ENCODE measurements around the gene RDH16. TPM values are rescaled to one million over a fixed set of nuclear protein-coding genes. Genes with fewer than 3 reads are reported as not detected.
"Not testable (repeated sequence)": the region's sequence is repeated elsewhere in the genome, so short reads cannot be mapped to it uniquely, and the experiment has no call there.

RDH16 gene
- total and polyA plus RNA-seq, 2 donors (not counting 3 experiments of a cell fraction or from before 2014, with no cell fraction given), result 0.08 to 0.29 TPM

DNA sequence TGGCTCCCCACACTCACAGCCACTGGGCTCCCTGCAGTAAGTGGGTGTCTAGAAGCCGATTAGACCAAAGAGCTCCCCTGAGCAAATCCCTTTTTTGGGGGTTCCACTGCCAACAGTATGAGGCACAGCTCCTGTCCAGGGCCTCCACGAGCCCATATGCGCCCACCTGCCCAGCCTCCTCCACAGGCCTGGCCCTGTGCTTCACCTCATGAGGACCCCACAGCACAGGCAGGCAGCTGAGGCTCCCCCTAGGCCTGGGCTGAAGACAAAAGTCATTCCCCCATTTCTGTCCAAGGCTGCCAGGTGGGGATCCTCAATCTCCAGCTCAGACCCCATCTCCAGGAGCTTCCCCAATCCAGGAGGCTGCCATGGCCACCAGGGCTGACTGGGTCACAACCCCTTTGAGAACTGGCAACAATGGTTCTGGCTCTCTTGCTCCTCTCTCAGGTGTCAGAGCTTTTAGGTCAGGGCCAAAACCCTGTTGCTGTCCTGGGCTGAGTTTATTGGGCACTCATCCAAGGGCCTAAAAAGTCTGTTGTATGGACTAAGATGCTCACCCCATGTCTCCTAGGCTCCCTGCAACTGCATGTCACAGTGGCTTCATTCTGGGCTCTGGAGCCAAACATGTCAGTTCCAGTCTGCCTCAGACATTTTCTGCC, 25.3 kb upstream of the RDH16 start:
- H3K4me2 ChIP-seq (ENCODE audit: insufficient read depth, low read length); H2AFZ ChIP-seq (ENCODE audit: low read depth, low read length); H3K27ac ChIP-seq (ENCODE audit: insufficient read depth, low read depth, low read length); H3K9me1 ChIP-seq (replicated peaks; ENCODE audit: control insufficient read depth, extremely low read depth, insufficient read depth, low read length); H3K9me3 ChIP-seq (replicated peaks; ENCODE audit: control insufficient read depth, insufficient read depth, low read length); H3K4me3 ChIP-seq (replicated peaks in 1 of 3; ENCODE audit: insufficient read depth in 1 of 3, low read depth in 1 of 3, low read length in 3 of 3); intact Hi-C loops (cut with micrococcal nuclease); H4K20me1 ChIP-seq (replicated peaks; ENCODE audit: control insufficient read depth, extremely low read depth, insufficient read depth, low read length); DNase-seq (ENCODE audit: low read depth, low spot score); H3K27me3 ChIP-seq (ENCODE audit: control insufficient read depth in 2 of 2, insufficient read depth in 2 of 2, low read length in 2 of 2); POLR2A ChIA-PET; CTCF ChIA-PET; H3K4me1 ChIP-seq (ENCODE audit: control insufficient read depth, extremely low read depth, insufficient read depth, low read length); dilution Hi-C loops (cut with MboI; ENCODE audit: extremely low pct_ligation_motif_present, low sequenced_read_pairs); H3K36me3 ChIP-seq (ENCODE audit: control insufficient read depth in 2 of 2, extremely low read depth in 1 of 2, insufficient read depth in 2 of 2, low read length in 2 of 2); BruUV-seq (replicated peaks); FAIRE-seq; H3K79me2 ChIP-seq (ENCODE audit: control insufficient read depth, insufficient read depth, low read length); H3K9ac ChIP-seq (replicated peaks; ENCODE audit: extremely low read depth, insufficient read depth, low read length): not testable (repeated sequence)

DNA sequence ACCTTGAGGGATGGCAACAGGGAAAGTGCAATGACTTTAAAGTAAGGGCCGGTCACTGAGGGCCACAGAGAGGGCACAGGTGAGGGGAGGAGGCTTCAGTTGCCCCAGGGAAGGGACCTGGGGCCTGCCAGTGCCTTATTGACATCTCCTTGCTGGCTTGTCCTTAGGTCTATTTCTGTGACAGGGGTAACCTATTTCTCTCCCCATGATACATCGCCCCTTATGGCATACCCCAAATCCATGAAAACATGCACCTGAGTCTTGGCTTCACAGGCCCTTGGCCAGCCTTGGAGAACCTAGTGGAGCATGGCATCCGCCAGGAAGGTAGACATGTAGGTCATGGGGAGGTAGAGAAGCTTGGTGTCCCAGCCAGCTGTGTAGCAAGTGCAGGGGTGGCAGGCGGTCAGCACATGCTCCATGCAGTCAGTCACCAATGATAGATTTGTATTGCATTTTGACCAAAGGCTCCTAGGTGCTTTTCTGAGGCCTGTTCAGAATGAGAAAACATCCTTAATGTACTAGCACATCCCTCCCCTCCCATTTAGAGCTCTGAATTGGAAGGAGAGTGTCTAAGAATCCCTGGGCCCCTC, 23.6 kb upstream of the RDH16 start:
- Histone ChIP-seq H3K4me1 (ENCODE audit: control insufficient read depth, extremely low read depth, insufficient read depth, low read length) (no peaks in the 10 kb centered on the region), H3K9me3 (replicated peaks; ENCODE audit: control insufficient read depth, insufficient read depth, low read length) (no peaks in the 10 kb centered on the region), H2AFZ (ENCODE audit: low read depth, low read length) (no peak overlapping the region), H3K27ac (ENCODE audit: insufficient read depth, low read depth, low read length) (no peak overlapping the region), H3K4me2 (ENCODE audit: insufficient read depth, low read length) (no peak overlapping the region), H3K36me3 (ENCODE audit: control insufficient read depth in 2 of 2, extremely low read depth in 1 of 2, insufficient read depth in 2 of 2, low read length in 2 of 2) (no peaks in the 10 kb centered on the region), H3K9me1 (replicated peaks; ENCODE audit: control insufficient read depth, extremely low read depth, insufficient read depth, low read length) (no peaks in the 10 kb centered on the region), H4K20me1 (replicated peaks; ENCODE audit: control insufficient read depth, extremely low read depth, insufficient read depth, low read length) (no peaks in the 10 kb centered on the region), H3K9ac (replicated peaks; ENCODE audit: extremely low read depth, insufficient read depth, low read length) (no peak overlapping the region), H3K4me3 (replicated peaks in 1 of 3; ENCODE audit: insufficient read depth in 1 of 3, low read depth in 1 of 3, low read length in 3 of 3) (no peak overlapping the region), H3K79me2 (ENCODE audit: control insufficient read depth, insufficient read depth, low read length) (no peaks in the 10 kb centered on the region), H3K27me3 (ENCODE audit: control insufficient read depth in 2 of 2, insufficient read depth in 2 of 2, low read length in 2 of 2) (peaks cover 0 to 2% of the 10 kb centered on the region in 2 experiments)
- intact Hi-C loops (cut with micrococcal nuclease) (no loop called here), dilution Hi-C loops (cut with MboI; ENCODE audit: extremely low pct_ligation_motif_present, low sequenced_read_pairs) (no loop called here)
- BruUV-seq (replicated peaks), result no TSS peak
- ChIA-PET CTCF (no interaction called here), POLR2A (no interaction called here)
- FAIRE-seq, result no peak
- no peak for DNase-seq (ENCODE audit: low read depth, low spot score)
- TF ChIP-seq FOS (IDR thresholded peaks at IDR 0.05; ENCODE audit: borderline replicate concordance, insufficient read depth, low read length) (no peak), JUN (IDR thresholded peaks at IDR 0.05; ENCODE audit: borderline replicate concordance, insufficient read depth, insufficient read length, low read depth) (no peak), POLR2A (IDR thresholded peaks at IDR 0.05; ENCODE audit: low read depth, low read length) (no peak), GATA2 (IDR thresholded peaks at IDR 0.05; ENCODE audit: insufficient read depth, insufficient read length, low read depth, low read length) (no peak), EZH2 (IDR thresholded peaks at IDR 0.05; ENCODE audit: borderline replicate concordance, low read depth, low read length, severe bottlenecking) (no peak), POLR2AphosphoS5 (IDR thresholded peaks at IDR 0.05; ENCODE audit: insufficient read depth, low read depth, low read length) (no peak), MYC (IDR thresholded peaks at IDR 0.05; ENCODE audit: low read depth, low read length) (no peak)
- TF ChIP-seq, protein P1, sequence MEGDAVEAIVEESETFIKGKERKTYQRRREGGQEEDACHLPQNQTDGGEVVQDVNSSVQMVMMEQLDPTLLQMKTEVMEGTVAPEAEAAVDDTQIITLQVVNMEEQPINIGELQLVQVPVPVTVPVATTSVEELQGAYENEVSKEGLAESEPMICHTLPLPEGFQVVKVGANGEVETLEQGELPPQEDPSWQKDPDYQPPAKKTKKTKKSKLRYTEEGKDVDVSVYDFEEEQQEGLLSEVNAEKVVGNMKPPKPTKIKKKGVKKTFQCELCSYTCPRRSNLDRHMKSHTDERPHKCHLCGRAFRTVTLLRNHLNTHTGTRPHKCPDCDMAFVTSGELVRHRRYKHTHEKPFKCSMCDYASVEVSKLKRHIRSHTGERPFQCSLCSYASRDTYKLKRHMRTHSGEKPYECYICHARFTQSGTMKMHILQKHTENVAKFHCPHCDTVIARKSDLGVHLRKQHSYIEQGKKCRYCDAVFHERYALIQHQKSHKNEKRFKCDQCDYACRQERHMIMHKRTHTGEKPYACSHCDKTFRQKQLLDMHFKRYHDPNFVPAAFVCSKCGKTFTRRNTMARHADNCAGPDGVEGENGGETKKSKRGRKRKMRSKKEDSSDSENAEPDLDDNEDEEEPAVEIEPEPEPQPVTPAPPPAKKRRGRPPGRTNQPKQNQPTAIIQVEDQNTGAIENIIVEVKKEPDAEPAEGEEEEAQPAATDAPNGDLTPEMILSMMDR (IDR thresholded peaks at IDR 0.05; ENCODE audit: extremely low read depth in 1 of 2, insufficient read depth in 1 of 2, low read depth in 1 of 2, low read length in 2 of 2), result no peak
- TF ChIP-seq, protein P2, sequence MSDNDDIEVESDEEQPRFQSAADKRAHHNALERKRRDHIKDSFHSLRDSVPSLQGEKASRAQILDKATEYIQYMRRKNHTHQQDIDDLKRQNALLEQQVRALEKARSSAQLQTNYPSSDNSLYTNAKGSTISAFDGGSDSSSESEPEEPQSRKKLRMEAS (IDR thresholded peaks at IDR 0.05; ENCODE audit: insufficient read depth, insufficient read length), result no peak
